Fibroblast of gingiva (primary cell): Measurements from ENCODE around the gene RNF149.

Experiments
- DNase-seq: peaks from one replicate; pipeline ENCODE4 v3.0.0-alpha.2; 2011; ENCODE audit warnings: low read depth

RNF149 gene

GRCh38 chr2:101294861-101295260 lies 13.6 kb downstream of the RNF149 start:
- no peak for DNase-seq

DNA sequence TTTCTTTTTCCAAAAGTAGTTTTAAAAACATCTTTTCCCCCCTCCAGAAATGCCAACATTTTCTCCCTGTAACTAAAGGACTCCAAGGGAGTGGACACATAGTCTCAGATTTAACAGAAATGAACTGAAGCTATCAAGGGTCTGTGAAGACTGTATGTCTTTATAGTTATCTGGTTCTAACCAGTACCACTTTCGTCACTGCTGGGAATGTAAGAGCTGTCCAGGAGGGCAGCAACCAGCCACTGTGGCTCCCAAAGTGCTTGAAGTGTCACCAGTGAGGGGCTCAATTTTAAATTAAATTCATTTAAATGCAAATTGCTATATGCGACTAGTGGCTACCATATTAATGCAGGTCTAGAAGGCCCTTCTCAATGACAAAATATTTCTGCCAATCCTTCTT lies 15.0 kb downstream of the RNF149 start:
- no peak for DNase-seq

DNA sequence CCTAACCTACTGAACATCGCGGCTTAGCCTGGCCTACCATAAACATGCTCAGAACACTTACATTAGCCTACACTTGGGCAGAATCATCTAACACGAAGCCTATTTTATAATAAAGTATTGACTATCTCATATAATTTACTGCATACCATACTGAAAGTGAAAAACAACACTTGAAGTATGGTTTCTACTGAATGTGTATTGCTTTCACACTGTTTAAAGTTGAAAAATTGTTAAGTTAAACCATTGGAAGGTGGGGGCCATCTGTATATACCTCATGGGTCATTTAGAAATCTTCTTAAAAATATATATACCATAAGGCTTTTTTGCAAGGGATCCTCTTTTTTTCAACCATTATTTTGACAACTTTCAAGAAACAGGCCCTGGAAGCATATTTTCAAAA lies 16.5 kb downstream of the RNF149 start:
- DNase-seq, result no peak

DNA sequence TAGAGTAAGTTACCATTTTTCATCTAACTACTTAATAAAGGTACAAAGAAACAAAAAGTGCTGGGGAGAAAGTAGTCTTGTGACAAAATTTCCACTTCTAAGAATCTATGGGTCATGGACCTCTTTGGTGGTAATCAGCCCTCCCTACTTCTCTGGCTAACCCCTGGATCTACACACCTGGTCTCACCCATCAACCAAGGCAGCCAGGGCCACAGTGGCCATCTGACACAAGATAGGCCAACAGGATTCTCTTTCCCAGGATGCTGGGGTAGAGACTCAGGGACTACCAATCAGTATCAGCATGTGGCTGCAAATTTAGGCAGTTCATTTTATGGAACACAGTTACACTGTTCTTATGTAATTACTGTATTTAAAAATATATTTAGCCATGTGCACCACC lies 17.8 kb downstream of the RNF149 start:
- DNase-seq, result no peak

DNA sequence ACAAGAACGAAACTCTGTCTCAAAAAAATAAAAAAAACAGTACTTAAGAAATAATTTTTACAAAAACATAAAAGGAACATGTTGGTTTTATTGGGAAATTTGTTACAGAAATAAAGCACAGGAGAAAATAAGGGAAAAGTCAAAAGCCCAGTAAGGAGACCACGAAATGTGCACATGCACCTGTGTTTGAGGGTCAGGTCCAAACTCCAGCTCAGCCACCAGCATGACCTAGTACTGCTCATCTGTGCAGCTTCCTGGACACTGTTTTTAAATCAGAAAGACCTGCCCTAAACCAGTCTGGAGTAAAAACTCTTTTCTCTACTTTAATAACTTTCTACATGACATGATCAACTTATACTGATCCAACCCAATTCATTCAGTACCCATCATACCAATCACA lies 21.2 kb downstream of the RNF149 start:
- DNase-seq, result no peak

- no peak for DNase-seq
Observed at GRCh38 chr2:101286684-101287083, 21.8 kb downstream of the RNF149 start.

DNA sequence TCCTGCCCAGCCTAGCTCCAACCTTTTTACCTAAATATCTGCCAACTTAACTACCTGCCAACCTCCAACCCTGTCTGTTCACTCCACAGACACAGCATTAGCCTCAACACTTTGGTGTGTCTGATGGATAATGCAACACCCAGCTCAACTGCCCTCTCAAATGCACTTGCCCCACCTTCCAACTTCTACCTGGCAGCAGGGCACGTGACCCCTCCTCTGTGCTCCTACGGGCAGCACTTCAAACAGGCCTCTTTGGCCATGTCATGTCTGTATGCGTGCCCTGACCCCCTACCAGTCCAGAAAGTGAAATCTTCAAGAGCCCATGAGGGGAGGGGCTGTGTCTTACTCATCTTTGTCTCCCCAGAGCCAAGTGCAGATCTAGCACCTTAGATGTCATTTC lies 25.5 kb downstream of the RNF149 start:
- no peak for DNase-seq

- DNase-seq, result no peak
Observed at GRCh38 chr2:101281482-101281881, 27.0 kb downstream of the RNF149 start.

DNA sequence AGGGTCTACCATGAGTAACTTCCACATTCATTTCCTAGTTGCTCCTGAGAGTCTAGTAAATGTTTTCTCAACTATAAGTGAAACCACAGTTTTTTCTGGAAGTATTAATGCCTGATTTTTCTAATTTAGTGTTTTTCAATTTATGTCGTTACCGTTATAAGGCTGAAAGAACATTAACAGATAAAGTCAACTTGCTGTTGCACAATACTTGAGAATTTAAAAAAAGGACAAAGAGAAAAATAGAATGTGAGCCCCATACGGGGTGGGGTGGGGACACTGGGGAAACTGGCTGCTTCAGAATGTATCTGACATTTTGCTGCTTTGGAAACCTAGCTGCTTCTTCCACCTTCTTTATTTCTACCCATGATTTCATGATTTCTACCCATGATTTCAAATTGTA lies 29.6 kb downstream of the RNF149 start:
- no peak for DNase-seq

- peak; percentile 16 for DNase-seq
Observed at GRCh38 chr2:101277111-101277510, 31.4 kb downstream of the RNF149 start.

- no peak for DNase-seq
Observed at GRCh38 chr2:101274142-101274541, 34.4 kb downstream of the RNF149 start.

DNA sequence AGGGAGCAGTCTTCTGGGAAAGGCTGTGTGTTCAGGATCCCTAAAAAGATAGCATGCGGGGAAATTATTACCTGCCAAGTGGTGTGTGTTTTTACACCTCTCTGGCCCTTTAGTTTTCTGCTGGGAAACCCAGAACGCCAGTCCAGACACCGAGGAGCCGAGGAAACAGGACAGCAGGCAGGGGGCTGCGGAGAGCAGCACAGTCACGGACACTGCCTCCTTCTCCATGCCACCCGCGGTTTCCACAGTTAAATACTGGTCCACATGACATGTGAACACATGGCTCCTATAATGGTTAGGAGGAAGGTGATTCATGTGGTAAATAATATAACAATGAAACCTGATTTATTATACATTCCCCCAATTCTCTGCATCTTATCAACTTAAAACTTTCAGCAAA lies 35.4 kb downstream of the RNF149 start:
- no peak for DNase-seq

GRCh38 chr2:101272045-101272784 lies 36.3 kb downstream of the RNF149 start:
- DNase-seq, result no peak

GRCh38 chr2:101270700-101271259 lies 37.7 kb downstream of the RNF149 start:
- no peak for DNase-seq

DNA sequence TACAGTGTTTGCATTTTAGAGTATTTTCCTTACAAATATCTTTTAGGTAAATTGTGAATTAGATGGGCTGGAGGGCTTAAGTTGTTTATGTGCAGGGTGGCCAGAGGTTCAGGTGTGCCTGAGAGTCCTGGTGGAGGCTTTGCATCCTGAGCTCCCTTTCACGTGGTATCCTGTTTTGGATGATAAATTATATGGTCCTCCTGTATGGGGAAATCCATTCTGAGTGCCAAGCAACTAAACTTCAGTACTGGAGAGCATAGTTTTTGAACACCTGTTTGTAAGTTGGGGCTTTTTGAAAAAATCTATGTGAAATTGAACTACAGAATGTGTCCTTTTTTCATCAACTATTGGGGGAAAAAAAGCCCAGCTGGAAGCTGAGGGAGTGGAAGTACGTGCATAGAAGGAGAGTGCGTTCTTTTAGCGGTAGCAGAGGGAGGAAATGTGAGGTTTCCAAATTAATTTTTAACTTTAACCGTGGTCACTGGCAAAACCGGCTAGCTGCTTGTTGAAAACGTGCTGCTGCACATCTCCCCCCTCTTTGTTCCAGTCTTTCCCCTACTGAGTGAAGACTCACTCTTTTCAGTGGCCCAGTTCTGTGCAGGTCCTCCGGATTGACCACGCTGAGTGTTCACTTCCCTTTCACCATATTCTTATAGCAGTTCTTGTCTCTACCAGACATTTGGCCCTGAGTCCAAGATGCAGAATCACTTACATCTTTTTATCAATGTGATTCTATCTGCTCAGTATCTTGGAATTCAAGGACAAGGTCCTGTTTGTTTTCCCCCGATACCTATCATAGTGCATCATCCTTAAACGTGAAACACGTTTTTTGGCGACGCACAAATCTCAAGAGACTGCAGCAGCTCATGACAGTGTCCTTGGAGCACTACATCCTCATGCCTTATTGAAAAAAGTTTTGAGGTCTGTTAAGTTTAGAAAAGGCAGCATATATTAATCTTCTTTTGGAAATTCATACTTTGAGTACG lies 40.5 kb downstream of the RNF149 start:
- DNase-seq, result no peak

DNA sequence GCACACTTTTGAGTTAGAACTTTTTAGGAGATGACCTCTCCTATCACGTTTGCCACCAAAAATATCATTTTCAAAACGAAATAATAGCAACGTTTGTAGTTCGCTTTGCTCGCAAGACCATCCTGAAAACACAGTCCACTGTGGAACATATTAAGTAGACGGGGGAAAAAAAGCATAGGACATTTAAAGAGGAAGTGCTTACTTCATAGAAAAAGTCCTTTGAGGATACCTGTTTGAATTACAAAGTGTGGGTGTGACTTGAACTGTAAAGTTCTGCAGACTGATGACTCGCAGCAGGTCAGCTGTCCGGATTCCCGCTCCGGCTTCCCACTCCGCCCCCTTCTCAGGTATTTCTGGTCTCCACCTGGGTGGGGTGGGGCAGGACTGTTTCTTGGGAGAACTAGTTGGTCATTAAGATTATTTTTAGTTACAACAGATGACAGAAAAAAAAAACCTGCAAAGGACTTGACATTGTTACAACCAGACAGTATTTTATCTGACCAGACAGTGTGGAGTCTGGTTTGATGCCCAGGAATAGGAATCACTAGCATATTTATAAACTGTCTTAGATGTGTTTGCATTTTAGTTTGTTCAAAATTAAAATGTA lies 42.5 kb downstream of the RNF149 start:
- no peak for DNase-seq

DNA sequence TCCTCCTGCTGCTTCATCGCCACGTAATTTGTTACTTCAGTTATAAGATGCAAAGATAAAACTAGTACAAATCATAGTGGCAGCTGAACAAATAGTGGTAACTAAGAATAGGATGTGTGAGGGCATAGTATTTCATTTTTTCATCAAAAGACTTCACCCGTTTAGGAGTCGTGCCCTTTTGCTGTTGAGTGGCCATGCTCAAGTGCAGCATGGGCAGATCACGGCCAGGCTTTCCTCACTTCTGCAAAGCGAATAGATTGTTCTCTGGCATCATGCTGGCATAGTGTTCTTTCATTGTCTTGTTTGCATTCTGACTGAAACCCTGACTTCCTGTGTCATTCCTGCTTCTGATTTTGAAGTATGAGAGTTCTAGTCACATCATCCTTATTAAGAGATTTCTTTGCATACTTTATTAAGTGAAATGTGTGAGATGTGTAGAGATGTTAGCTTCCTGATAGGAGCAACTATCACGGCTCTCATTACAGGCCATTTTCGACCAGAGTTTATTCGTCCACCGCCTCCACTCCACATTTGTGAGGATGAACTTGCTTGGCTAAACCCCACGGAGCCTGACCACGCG lies 44.1 kb downstream of the RNF149 start:
- no peak for DNase-seq

GRCh38 chr2:101263377-101263800 lies 45.1 kb downstream of the RNF149 start:
- DNase-seq, result no peak

DNA sequence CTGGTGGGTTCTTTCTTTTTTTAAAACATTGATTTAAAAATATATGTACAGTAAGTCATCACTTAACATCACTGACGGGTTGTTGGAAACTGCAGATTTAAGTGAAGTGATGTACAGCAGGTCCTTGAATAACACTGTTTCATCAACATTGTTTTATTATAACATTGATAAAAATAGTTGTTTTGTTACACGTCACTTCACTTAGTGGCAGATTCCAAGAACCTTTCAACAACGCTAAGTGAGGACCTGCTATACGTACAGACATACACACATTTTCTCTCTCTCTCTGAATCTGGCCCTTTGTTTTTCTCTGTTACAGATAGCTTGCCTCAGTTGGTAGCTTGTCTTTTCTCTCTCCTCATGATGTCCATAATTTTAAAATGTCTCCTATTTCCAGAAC lies 46.4 kb downstream of the RNF149 start:
- no peak for DNase-seq

- no peak for DNase-seq
Observed at GRCh38 chr2:101258804-101259203, 49.7 kb downstream of the RNF149 start.

DNA sequence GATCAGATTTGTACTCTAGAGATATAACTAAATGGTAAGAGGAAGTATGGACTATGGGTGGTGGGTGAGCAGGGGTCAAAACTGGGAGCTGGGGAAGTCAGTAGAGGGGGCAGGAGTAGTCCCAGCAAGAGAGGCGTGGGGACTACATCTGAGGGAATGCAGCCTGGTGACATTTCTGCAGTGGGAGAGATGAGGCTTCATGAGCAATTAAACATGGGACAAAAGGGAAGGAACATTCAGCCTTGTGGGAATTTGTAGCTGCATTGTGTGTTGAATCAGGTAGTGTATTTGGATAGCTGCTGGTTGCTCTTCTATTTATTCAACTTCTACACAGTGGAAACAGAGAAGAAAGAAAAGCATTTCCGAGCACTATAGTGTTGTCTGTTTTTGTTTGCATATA lies 52.2 kb downstream of the RNF149 start:
- DNase-seq, result no peak

DNA sequence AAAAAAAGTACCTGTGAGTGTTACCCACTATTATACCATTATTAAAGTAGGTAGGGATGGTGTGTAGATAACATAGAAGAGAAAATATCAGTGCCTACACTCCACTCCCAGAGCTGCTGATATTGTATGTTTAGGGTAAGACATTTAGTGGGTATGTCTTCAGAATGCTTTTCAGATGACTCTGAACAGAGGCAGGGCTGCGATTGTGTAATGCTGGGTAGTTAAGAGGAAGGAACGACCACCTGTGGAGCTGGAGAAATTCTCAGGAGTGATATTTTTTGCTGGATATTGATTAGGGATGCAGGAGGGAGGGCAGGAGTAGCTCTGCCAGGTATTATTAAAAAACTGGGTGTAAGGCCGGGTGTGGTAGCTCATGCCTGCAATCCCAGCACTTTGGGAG lies 53.0 kb downstream of the RNF149 start:
- DNase-seq, result peak; percentile 21
